IMR-90 (cell line): Measurements from ENCODE around the gene CBL. TPM values are rescaled to one million over a fixed set of nuclear protein-coding genes. Genes with fewer than 3 reads are reported as not detected.

Experiments
- ATAC-seq: fragments of 200-7000 bp; cut with Tn5 transposase; 2 replicates; pipeline ENCODE4 v1.9.1; 2020; ENCODE audit warnings: low read depth, mild to moderate bottlenecking, moderate library complexity
- BruUV-seq: library from RNA; stranded (reverse); fragments of 400-500 nt; replicated peaks from 2 replicates; lab custom pipeline; 2021; lab: Mats Ljungman, UMichigan
- CTCF ChIA-PET: fragments of 300-600 bp; formaldehyde crosslinking; extraction: SDS; loops from one replicate; lab custom pipeline; 2021; ENCODE audit warnings: antibody characterized with exemption; lab: Yijun Ruan, JAX
- POLR2A ChIA-PET: fragments of 300-600 bp; sonication (Branson Sonifier 250); formaldehyde crosslinking; loops from one replicate; lab custom pipeline; 2022; ENCODE audit warnings: antibody characterized with exemption; ENCODE audit not compliant: unreplicated experiment; lab: Charles Lee
- DNase-seq: peaks from one replicate; pipeline ENCODE4 v3.0.0; 2013
- H2AFZ ChIP-seq: replicated peaks from 2 replicates; pipeline ENCODE3; 2013; ENCODE audit warnings: low read length, mild to moderate bottlenecking; ENCODE audit not compliant: poor library complexity
- H2AK5ac ChIP-seq: 2 replicates; pipeline ENCODE4 v1.6.1; 2013; ENCODE audit warnings: low read depth, low read length, inconsistent platforms
- H2AK9ac ChIP-seq: replicated peaks from 2 replicates; pipeline ENCODE3; 2013; ENCODE audit warnings: mild to moderate bottlenecking, low read depth, low read length, moderate library complexity; ENCODE audit not compliant: poor library complexity
- H2BK120ac ChIP-seq: 2 replicates; pipeline ENCODE4 v1.6.1; 2013; ENCODE audit warnings: low read depth, low read length, inconsistent platforms
- H2BK15ac ChIP-seq: 3 replicates; pipeline ENCODE4 v1.6.1; 2013; ENCODE audit warnings: low read depth, low read length, inconsistent platforms
- H2BK20ac ChIP-seq: 2 replicates; pipeline ENCODE4 v1.6.1; 2013; ENCODE audit warnings: low read depth, mild to moderate bottlenecking, inconsistent platforms, low read length, moderate library complexity
- H2BK5ac ChIP-seq: 2 replicates; pipeline ENCODE4 v1.6.1; 2013; ENCODE audit warnings: mild to moderate bottlenecking, low read depth, low read length, inconsistent platforms; ENCODE audit not compliant: poor library complexity, severe bottlenecking
- H3K14ac ChIP-seq: replicated peaks from 2 replicates; pipeline ENCODE4 v1.6.1; 2013; ENCODE audit warnings: low read depth, low read length, inconsistent platforms
- H3K18ac ChIP-seq: 2 replicates; pipeline ENCODE4 v1.6.1; 2013; ENCODE audit warnings: low read depth, low read length, control low read depth
- H3K23ac ChIP-seq: 2 replicates; pipeline ENCODE4 v1.6.1; 2013; ENCODE audit warnings: low read depth, low read length, inconsistent platforms
- H3K27ac ChIP-seq: 2 replicates; pipeline ENCODE4 v1.5.1; 2013; ENCODE audit warnings: mild to moderate bottlenecking, control low read depth, low read length; ENCODE audit not compliant: insufficient read depth
- H3K27me3 ChIP-seq: 2 replicates; pipeline ENCODE4 v1.6.1; 2013; ENCODE audit warnings: low read length; ENCODE audit not compliant: control insufficient read depth, insufficient read depth
- H3K36me3 ChIP-seq: 2 replicates; pipeline ENCODE4 v1.6.1; 2013; ENCODE audit warnings: low read length, mixed read lengths; ENCODE audit not compliant: control insufficient read depth, insufficient read depth
- H3K4ac ChIP-seq: 2 replicates; pipeline ENCODE4 v1.6.1; 2013; ENCODE audit warnings: low read depth, low read length, inconsistent platforms
- H3K4me1 ChIP-seq: 2 replicates; pipeline ENCODE4 v1.6.1; 2013; ENCODE audit warnings: low read length, mixed read lengths; ENCODE audit not compliant: control insufficient read depth, insufficient read depth
- H3K4me2 ChIP-seq: 2 replicates; pipeline ENCODE4 v1.6.1; 2013; ENCODE audit warnings: low read depth, mild to moderate bottlenecking, control low read depth, low read length, moderate library complexity
- H3K4me3 ChIP-seq: 2 replicates; pipeline ENCODE4 v1.5.1; 2013; ENCODE audit warnings: low read depth, mild to moderate bottlenecking, control low read depth, low read length, moderate library complexity; ENCODE audit not compliant: insufficient read depth
- H3K56ac ChIP-seq: 2 replicates; pipeline ENCODE4 v1.6.1; 2013; ENCODE audit warnings: low read length, inconsistent platforms; ENCODE audit not compliant: insufficient read depth; ENCODE audit errors: extremely low read depth
- H3K79me1 ChIP-seq, 2 experiments: 2 replicates each; pipeline ENCODE4 v1.6.1; 2013; ENCODE audit warnings: low read length in 2 of 2, inconsistent platforms in 1 of 2, low read depth in 1 of 2
- H3K9ac ChIP-seq: 2 replicates; pipeline ENCODE4 v1.6.1; 2013; ENCODE audit warnings: low read depth, low read length, control low read depth
- H3K9me1 ChIP-seq: 2 replicates; pipeline ENCODE4 v1.6.1; 2013; ENCODE audit warnings: low read length, inconsistent platforms; ENCODE audit not compliant: insufficient read depth
- H3K9me3 ChIP-seq: 2 replicates; pipeline ENCODE4 v1.6.1; 2013; ENCODE audit warnings: low read length; ENCODE audit not compliant: control insufficient read depth, insufficient read depth
- H4K20me1 ChIP-seq: 2 replicates; pipeline ENCODE4 v1.6.1; 2013; ENCODE audit warnings: low read length, inconsistent platforms; ENCODE audit not compliant: insufficient read depth
- H4K5ac ChIP-seq: 2 replicates; pipeline ENCODE4 v1.6.1; 2013; ENCODE audit warnings: mild to moderate bottlenecking, low read depth, low read length, control low read depth
- H4K8ac ChIP-seq, 2 experiments: 2 replicates each; pipeline ENCODE4 v1.6.1; 2013; ENCODE audit warnings: low read depth in 2 of 2, low read length in 2 of 2, control low read depth in 1 of 2, inconsistent platforms in 1 of 2
- H4K91ac ChIP-seq: 2 replicates; pipeline ENCODE4 v1.6.1; 2013; ENCODE audit warnings: low read depth, low read length, inconsistent platforms; ENCODE audit not compliant: insufficient read depth
- BHLHE40 ChIP-seq: fragments of 150-350 bp; IDR thresholded peaks from 2 replicates; pipeline ENCODE4 v1.6.1; 2016; ENCODE audit warnings: mild to moderate bottlenecking, low read depth, low read length
- CEBPB ChIP-seq: IDR thresholded peaks from 2 replicates; pipeline ENCODE4 v1.6.1; 2012; ENCODE audit warnings: low read depth, low read length, improper control_type of control experiment
- CHD1 ChIP-seq: IDR thresholded peaks from 2 replicates; pipeline ENCODE4 v1.6.1; 2012; ENCODE audit warnings: low read depth, low read length, improper control_type of control experiment
- FOS ChIP-seq: fragments of 150-350 bp; IDR thresholded peaks from 2 replicates; pipeline ENCODE4 v1.6.1; 2016; ENCODE audit warnings: low read depth, low read length
- MAZ ChIP-seq: IDR thresholded peaks from 2 replicates; pipeline ENCODE4 v1.6.1; 2012; ENCODE audit warnings: low read depth, mild to moderate bottlenecking, low read length, improper control_type of control experiment, moderate library complexity, borderline replicate concordance
- NFE2L2 ChIP-seq: fragments of 150-350 bp; IDR thresholded peaks from 2 replicates; pipeline ENCODE4 v1.6.1; 2016; ENCODE audit warnings: low read depth, mild to moderate bottlenecking, low read length
- POLR2A ChIP-seq: IDR thresholded peaks from 2 replicates; pipeline ENCODE4 v1.6.1; 2012; ENCODE audit warnings: mild to moderate bottlenecking, low read depth, low read length
- RAD21 ChIP-seq: IDR thresholded peaks from 2 replicates; pipeline ENCODE4 v1.6.1; 2012; ENCODE audit warnings: low read length, improper control_type of control experiment
- RCOR1 ChIP-seq: IDR thresholded peaks from 2 replicates; pipeline ENCODE4 v1.6.1; 2012; ENCODE audit warnings: mild to moderate bottlenecking, low read length, improper control_type of control experiment; ENCODE audit not compliant: insufficient replicate concordance
- USF2 ChIP-seq: fragments of 150-350 bp; IDR thresholded peaks from 2 replicates; pipeline ENCODE4 v1.6.1; 2017; ENCODE audit warnings: mild to moderate bottlenecking, antibody characterized with exemption, low read length, low read depth
- WGBS, 2 experiments: methylation state at CpG; one replicate each; pipeline versions ENCODE4 v1.1.5 to v1.1.7; 2013; ENCODE audit warnings: missing lambda C conversion rate in 2 of 2; ENCODE audit not compliant: insufficient read length in 1 of 2; ENCODE audit errors: extremely low coverage in 2 of 2; 5-methylcytosine and 5-hydroxymethylcytosine counted together
- dilution Hi-C: fragments of 300-500 bp; cut with HindIII; formaldehyde crosslinking; loops from one replicate; pipeline ENCODE4 v1.14.3; 2018; ENCODE audit warnings: low sequenced_read_pairs; ENCODE audit not compliant: unreplicated experiment
- in situ Hi-C: fragments of 300-500 bp; cut with MboI; formaldehyde crosslinking; loops from 3 replicates; pipeline ENCODE4 v1.14.3; 2019; ENCODE audit warnings: low sequenced_read_pairs, inconsistent platforms, mixed read lengths
- intact Hi-C: fragments of 100-400 bp; cut with micrococcal nuclease; formaldehyde crosslinking; loops from 2 replicates; pipeline ENCODE4 v1.10.0; 2022
- polyA plus RNA-seq, 3 experiments: library from polyadenylated mRNA; depleted of rRNA; stranded (reverse); fragments of >200 nt; gene quantifications; 2 replicates each; pipeline ENCODE4 v1.2.3, GENCODE V29; 2012; ENCODE audit warnings: low replicate concordance in 1 of 3
- total RNA-seq: library from RNA; depleted of rRNA; stranded (reverse); fragments of >200 nt; gene quantifications from 2 replicates; pipeline ENCODE4 v1.2.3, GENCODE V29; 2012
- TF ChIP-seq, protein P1 (sequence below): conservative IDR thresholded peaks from 2 replicates; pipeline ENCODE4 v1.5.1; 2012; ENCODE audit warnings: mild to moderate bottlenecking, low read depth, low read length, improper control_type of control experiment

The CBL gene
- total and polyA plus RNA-seq, 2 of the 4 experiments (the other 2 are of a cell fraction): 6.1 to 11.8 TPM

DNA sequence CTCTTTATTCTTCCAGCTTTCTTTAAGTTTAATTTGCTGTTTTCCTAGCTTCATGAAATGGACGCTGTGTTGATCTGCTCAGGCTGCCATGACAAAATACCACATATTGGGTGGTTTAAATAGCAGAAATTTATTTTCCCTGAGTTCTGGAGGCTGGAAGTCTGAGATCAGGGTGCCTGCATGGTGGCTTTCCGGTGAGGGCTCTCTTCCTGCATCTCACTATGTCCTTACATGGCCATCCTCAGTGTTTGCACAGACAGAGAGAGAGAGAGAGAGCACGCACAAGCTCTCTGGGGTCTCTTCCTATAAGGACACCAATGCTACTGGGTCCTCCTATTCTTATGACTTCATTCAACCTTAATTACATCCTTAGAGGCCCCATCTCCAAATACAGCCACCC lies 82.1 kb downstream of the CBL start:
- Histone ChIP-seq H2AK5ac (no peak overlapping the region), H4K20me1 (no peaks in the 10 kb centered on the region), H4K91ac (no peak overlapping the region), H2AFZ (no peak overlapping the region), H3K18ac (no peak overlapping the region), H3K4me1 (no peaks in the 10 kb centered on the region), H3K79me1 (peaks cover 23 to 29% of the 10 kb centered on the region in 2 experiments; a peak in 3 of 4 replicates), H2BK20ac (no peak overlapping the region), H3K9me3 (peaks cover 9% of the 10 kb centered on the region), H3K9ac (no peak overlapping the region), H3K27ac (no peak overlapping the region), H3K4me3 (no peak overlapping the region), H3K9me1 (no peaks in the 10 kb centered on the region), H2BK120ac (no peak overlapping the region), H3K36me3 (peaks cover 43% of the 10 kb centered on the region), H3K14ac (no peak overlapping the region), H2BK15ac (no peak overlapping the region), H3K27me3 (no peaks in the 10 kb centered on the region), H3K56ac (no peak overlapping the region), H4K8ac (no peak overlapping the region), H4K5ac (no peak overlapping the region), H3K4me2 (no peak overlapping the region), H3K4ac (no peak overlapping the region), H3K23ac (no peak overlapping the region), H2BK5ac (no peak overlapping the region), H2AK9ac (no peak overlapping the region)
- dilution Hi-C loops (no loop called here), in situ Hi-C loops (no loop called here), intact Hi-C loops (no loop called here)
- ChIA-PET CTCF (no interaction called here), POLR2A (no interaction called here)
- TF ChIP-seq RCOR1 (no peak), CHD1 (no peak), POLR2A (no peak), USF2 (no peak), NFE2L2 (no peak), CEBPB (no peak), FOS (no peak), RAD21 (no peak), MAZ (no peak), BHLHE40 (no peak)
- TF ChIP-seq, protein P1, sequence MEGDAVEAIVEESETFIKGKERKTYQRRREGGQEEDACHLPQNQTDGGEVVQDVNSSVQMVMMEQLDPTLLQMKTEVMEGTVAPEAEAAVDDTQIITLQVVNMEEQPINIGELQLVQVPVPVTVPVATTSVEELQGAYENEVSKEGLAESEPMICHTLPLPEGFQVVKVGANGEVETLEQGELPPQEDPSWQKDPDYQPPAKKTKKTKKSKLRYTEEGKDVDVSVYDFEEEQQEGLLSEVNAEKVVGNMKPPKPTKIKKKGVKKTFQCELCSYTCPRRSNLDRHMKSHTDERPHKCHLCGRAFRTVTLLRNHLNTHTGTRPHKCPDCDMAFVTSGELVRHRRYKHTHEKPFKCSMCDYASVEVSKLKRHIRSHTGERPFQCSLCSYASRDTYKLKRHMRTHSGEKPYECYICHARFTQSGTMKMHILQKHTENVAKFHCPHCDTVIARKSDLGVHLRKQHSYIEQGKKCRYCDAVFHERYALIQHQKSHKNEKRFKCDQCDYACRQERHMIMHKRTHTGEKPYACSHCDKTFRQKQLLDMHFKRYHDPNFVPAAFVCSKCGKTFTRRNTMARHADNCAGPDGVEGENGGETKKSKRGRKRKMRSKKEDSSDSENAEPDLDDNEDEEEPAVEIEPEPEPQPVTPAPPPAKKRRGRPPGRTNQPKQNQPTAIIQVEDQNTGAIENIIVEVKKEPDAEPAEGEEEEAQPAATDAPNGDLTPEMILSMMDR: no peak
- ATAC-seq (no peak), DNase-seq (no peak)
- no CpG with 5 or more reads among the region's 3 CpGs for whole genome bisulfite sequencing, 2 experiments
- BruUV-seq: no TSS peak
